IPS-15b (cell line): ENCODE data around the gene ABHD17C.

ENCODE experiments used
- H3K27me3 ChIP-seq: one replicate; pipeline ENCODE4 v1.6.1; 2013; ENCODE audit warnings: low read length; ENCODE audit not compliant: control insufficient read depth, insufficient read depth
- H3K36me3 ChIP-seq: one replicate; pipeline ENCODE4 v1.6.1; 2013; ENCODE audit warnings: low read length; ENCODE audit not compliant: control insufficient read depth, insufficient read depth
- H3K4me1 ChIP-seq: one replicate; pipeline ENCODE4 v1.6.1; 2013; ENCODE audit warnings: mild to moderate bottlenecking, low read length; ENCODE audit not compliant: control insufficient read depth, insufficient read depth
- H3K4me3 ChIP-seq: one replicate; pipeline ENCODE4 v1.5.1; 2013; ENCODE audit warnings: low read depth, low read length
- H3K9ac ChIP-seq: one replicate; pipeline ENCODE4 v1.6.1; 2013; ENCODE audit warnings: low read depth, mild to moderate bottlenecking, low read length
- H3K9me3 ChIP-seq: one replicate; pipeline ENCODE4 v1.6.1; 2013; ENCODE audit warnings: mild to moderate bottlenecking, low read length; ENCODE audit not compliant: control insufficient read depth, insufficient read depth

Gene ABHD17C

DNA sequence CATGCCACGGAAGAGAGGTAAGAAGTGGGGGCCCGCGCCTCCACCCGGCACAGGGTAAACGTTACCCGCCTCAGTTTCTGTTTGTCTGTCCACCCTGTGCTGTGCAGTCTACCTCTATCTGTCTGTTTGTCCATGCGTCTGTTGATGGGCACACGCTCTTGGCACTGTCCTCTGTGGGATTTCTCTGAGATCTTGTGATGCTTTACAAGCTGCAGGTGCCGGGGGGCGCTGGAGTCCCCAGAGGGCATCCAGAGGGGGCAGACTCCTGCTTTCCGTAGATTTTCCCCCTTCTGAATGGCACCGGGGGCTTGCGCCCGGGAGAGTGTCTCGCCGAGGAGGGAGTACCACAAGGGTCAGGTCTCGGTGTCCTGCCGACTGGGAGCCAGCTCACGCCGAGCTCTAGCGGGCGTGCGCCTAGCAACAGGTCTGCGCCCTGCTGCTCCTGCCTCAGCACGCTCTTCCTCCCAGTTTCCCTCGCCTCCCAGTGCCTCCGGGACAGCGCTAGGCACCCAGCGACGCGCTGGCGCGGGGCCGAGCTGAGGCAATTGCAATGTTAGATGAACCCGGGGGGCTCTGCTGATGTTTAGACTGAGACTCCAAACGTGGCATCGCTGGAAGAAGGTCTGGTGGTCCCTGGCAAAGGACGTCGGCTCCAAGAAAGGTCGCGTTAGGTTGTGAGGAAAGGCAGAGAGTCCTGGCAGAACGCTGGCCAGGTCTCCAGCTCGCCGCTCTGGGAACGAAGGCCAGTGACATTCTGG is 84.7 kb downstream of the ABHD17C start:
- Histone ChIP-seq H3K9ac (no peak overlapping the region), H3K27me3 (peaks cover 48% of the 10 kb centered on the region), H3K4me3 (peak overlapping the region; percentile 70), H3K36me3 (no peaks in the 10 kb centered on the region), H3K9me3 (no peaks in the 10 kb centered on the region), H3K4me1 (peaks cover 3% of the 10 kb centered on the region)

DNA sequence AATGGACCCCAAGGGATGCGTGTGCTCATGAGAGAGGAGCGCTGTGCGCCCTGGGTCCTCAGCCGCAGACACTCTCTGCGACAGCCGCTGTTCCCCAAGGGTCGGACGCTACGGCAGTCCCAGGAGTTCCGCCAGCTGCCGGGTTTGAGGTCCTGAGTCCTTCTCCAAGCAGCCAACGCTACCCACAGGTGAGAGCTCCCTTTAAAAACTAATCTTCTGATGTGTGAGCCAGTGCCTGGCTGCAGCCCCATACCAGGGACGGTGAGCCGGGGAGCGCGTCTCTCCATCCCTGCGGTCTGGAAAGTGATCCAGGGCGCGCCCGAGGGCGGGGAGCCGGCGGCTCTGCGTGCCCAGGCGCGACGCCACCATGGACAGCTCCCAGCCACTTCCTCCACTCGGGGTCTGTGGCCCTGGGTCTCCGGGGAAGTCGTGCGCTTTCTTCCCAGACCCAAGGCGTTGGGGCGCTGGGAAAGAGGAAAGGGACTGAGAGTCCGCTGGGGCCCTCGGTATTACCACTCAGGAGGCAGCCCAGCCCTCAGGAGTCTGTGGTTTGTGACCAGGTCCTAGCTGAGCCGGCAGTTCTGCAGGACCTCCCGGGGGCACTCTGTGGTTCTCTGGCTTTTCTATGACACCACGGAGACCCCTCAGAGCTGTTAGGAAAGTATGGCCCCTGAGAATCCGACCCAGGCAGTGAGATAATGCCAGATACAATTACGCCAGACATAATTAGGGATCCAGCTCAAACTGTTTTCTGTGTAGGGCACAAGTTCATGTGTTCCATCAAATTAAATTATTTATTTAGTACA is 85.5 kb downstream of the ABHD17C start:
- Histone ChIP-seq H3K36me3 (no peaks in the 10 kb centered on the region), H3K9me3 (no peaks in the 10 kb centered on the region), H3K27me3 (peaks cover 48% of the 10 kb centered on the region), H3K9ac (no peak overlapping the region), H3K4me3 (peak overlapping the region; percentile 70), H3K4me1 (peaks cover 3% of the 10 kb centered on the region)

- no peak overlapping the region for H3K9ac ChIP-seq
- no peaks in the 10 kb centered on the region for H3K36me3 ChIP-seq
- H3K27me3 ChIP-seq: peaks cover 42% of the 10 kb centered on the region
- H3K4me3 ChIP-seq: no peak overlapping the region
- H3K4me1 ChIP-seq: peaks cover 3% of the 10 kb centered on the region
- H3K9me3 ChIP-seq: no peaks in the 10 kb centered on the region
Measured at GRCh38 chr15:80783260-80783659, 88.2 kb downstream of the ABHD17C start.

GRCh38 chr15:80785335-80785734 is 90.2 kb downstream of the ABHD17C start:
- no peaks in the 10 kb centered on the region for H3K36me3 ChIP-seq
- no peaks in the 10 kb centered on the region for H3K9me3 ChIP-seq
- H3K9ac ChIP-seq: no peak overlapping the region
- peaks cover 25% of the 10 kb centered on the region for H3K27me3 ChIP-seq
- no peaks in the 10 kb centered on the region for H3K4me1 ChIP-seq
- no peak overlapping the region for H3K4me3 ChIP-seq

GRCh38 chr15:80785811-80786354 is 90.8 kb downstream of the ABHD17C start:
- Histone ChIP-seq H3K27me3 (peaks cover 19% of the 10 kb centered on the region), H3K36me3 (no peaks in the 10 kb centered on the region), H3K9me3 (no peaks in the 10 kb centered on the region), H3K4me1 (no peaks in the 10 kb centered on the region), H3K9ac (no peak overlapping the region), H3K4me3 (no peak overlapping the region)

- H3K9me3 ChIP-seq: no peaks in the 10 kb centered on the region
- no peaks in the 10 kb centered on the region for H3K4me1 ChIP-seq
- H3K27me3 ChIP-seq: peaks cover 5% of the 10 kb centered on the region
- no peak overlapping the region for H3K4me3 ChIP-seq
- H3K36me3 ChIP-seq: no peaks in the 10 kb centered on the region
- no peak overlapping the region for H3K9ac ChIP-seq
Measured at GRCh38 chr15:80787316-80787715, 92.2 kb downstream of the ABHD17C start.

- no peak overlapping the region for H3K9ac ChIP-seq
- no peaks in the 10 kb centered on the region for H3K4me1 ChIP-seq
- no peaks in the 10 kb centered on the region for H3K36me3 ChIP-seq
- H3K27me3 ChIP-seq: no peaks in the 10 kb centered on the region
- H3K4me3 ChIP-seq: no peak overlapping the region
- no peaks in the 10 kb centered on the region for H3K9me3 ChIP-seq
Measured at GRCh38 chr15:80788536-80788935, 93.4 kb downstream of the ABHD17C start.

DNA sequence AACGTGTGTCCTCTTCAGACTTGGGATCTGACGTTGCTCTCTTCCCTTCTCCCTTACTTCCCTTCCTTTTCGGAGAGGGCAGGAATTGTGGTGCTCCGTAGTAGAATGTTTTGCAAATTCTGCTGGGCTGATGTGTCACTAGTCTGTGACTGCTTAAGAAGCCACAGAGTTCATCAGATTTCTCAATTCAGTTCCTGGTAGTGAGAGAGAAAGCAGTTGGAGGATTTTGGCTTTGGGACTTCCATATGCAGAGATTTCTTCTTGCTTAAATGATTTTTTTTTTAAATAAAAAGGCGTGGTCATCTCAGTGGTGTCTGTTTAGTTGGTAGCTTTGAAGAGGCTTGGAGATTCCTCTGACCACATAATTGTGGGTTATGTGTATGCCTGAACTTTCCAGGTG is 94.2 kb downstream of the ABHD17C start:
- H3K9me3 ChIP-seq: no peaks in the 10 kb centered on the region
- no peaks in the 10 kb centered on the region for H3K36me3 ChIP-seq
- H3K4me1 ChIP-seq: no peaks in the 10 kb centered on the region
- no peaks in the 10 kb centered on the region for H3K27me3 ChIP-seq
- no peak overlapping the region for H3K9ac ChIP-seq
- H3K4me3 ChIP-seq: no peak overlapping the region

DNA sequence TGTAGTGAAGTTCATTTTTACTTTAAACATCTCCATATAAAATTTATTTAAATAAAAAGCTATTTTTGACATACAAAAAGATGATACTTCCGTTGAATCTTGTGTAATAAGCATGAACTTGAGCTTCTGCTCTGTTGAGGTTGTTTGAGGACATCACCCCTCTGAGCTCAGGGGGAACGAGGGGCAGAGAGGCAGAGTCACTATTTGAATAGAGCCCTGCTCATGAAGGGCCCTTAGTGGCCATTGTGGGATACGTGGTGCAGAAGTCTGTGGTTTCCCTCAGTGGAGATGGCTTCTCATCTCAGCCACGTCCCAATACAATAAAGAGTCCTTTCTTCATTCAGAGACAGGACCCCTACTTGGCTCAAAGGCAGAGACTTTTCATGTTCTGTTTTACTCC is 94.7 kb downstream of the ABHD17C start:
- Histone ChIP-seq H3K36me3 (no peaks in the 10 kb centered on the region), H3K27me3 (no peaks in the 10 kb centered on the region)

GRCh38 chr15:80790236-80790635 is 95.1 kb downstream of the ABHD17C start:
- no peaks in the 10 kb centered on the region for H3K27me3 ChIP-seq
- no peak overlapping the region for H3K4me3 ChIP-seq
- no peak overlapping the region for H3K9ac ChIP-seq
- H3K4me1 ChIP-seq: no peaks in the 10 kb centered on the region
- no peaks in the 10 kb centered on the region for H3K9me3 ChIP-seq
- H3K36me3 ChIP-seq: no peaks in the 10 kb centered on the region

More for the DNA sequence above, 94.7 kb downstream of the ABHD17C start:
- no peak overlapping the region for H3K9ac ChIP-seq
- H3K4me3 ChIP-seq: no peak overlapping the region
- H3K9me3 ChIP-seq: no peaks in the 10 kb centered on the region
- H3K4me1 ChIP-seq: no peaks in the 10 kb centered on the region

GRCh38 chr15:80791004-80791403 is 95.9 kb downstream of the ABHD17C start:
- no peak overlapping the region for H3K4me3 ChIP-seq
- H3K9me3 ChIP-seq: no peaks in the 10 kb centered on the region
- no peaks in the 10 kb centered on the region for H3K36me3 ChIP-seq
- no peaks in the 10 kb centered on the region for H3K27me3 ChIP-seq
- H3K9ac ChIP-seq: no peak overlapping the region
- no peaks in the 10 kb centered on the region for H3K4me1 ChIP-seq

GRCh38 chr15:80796407-80796806 is 101.3 kb downstream of the ABHD17C start:
- H3K4me1 ChIP-seq: no peaks in the 10 kb centered on the region
- no peaks in the 10 kb centered on the region for H3K9me3 ChIP-seq
- no peaks in the 10 kb centered on the region for H3K36me3 ChIP-seq
- H3K27me3 ChIP-seq: no peaks in the 10 kb centered on the region
- no peak overlapping the region for H3K9ac ChIP-seq
- H3K4me3 ChIP-seq: no peak overlapping the region
